Measurements from ENCODE around the gene SCFD2. TPM values are rescaled to one million over a fixed set of nuclear protein-coding genes. Genes with fewer than 3 reads are reported as not detected.

The SCFD2 gene
- total RNA-seq, 2 experiments from 2014 or later: 23.0 to 24.5 TPM

DNA sequence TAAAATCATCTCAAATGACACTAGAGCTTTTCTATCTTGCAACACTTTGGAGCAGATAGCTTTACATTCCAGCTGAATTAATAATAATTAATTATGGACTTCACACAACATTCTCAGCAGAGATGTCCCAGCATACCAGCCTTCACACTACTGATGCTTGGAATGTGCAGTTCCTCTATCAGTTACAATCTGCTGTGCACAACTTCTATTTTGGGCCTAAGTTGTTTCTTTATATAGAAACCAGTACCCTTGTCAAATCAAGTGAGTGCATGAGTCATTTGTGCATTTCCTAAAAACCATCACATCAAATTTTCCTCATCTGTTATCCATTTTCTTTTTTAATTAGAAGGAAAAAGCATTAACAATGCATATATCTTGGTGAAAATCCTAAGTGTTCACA, 512.5 kb downstream of the SCFD2 start:
- POLR2A ChIA-PET: no interaction called here
- Mint-ChIP-seq H3K9me3 (peaks cover 12% of the 10 kb centered on the region), H3K27ac (no peak overlapping the region), H3K36me3 (ENCODE audit: low read depth) (no peaks in the 10 kb centered on the region), H3K27me3 (no peaks in the 10 kb centered on the region), H3K4me3 (no peak overlapping the region), H3K4me1 (peaks cover 11% of the 10 kb centered on the region)
- no peak for DNase-seq
- CTCF ChIA-PET: interaction anchor here (0.6 to 1.4 kb wide), 3 partner anchors 11 to 98 kb away, joined by 3 to 4 read pairs (median 3); no protein-coding TSS in a partner anchor

DNA sequence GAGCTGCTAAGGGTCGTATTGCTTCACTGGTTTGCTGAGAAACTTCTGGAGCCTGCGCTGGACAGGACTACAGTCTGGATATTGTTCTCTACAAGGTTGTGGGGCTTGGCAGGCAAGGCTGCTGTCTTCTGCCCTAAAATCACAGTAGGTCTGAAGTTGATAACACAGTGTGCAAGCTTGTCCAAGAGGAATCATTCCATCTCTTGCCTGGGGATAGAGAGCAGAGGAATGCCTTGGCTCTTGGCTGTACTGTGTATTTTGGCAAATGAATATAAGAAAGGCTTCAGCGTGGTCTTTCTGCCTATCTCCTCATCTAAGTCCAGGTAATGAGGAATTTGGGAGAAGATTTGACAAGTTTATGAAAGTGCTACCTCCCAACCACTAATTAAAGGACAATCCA, 513.1 kb downstream of the SCFD2 start:
- POLR2A ChIA-PET: no interaction called here
- Mint-ChIP-seq H3K27ac (no peak overlapping the region), H3K4me1 (peaks cover 13% of the 10 kb centered on the region), H3K27me3 (no peaks in the 10 kb centered on the region), H3K9me3 (peaks cover 6% of the 10 kb centered on the region), H3K36me3 (ENCODE audit: low read depth) (no peaks in the 10 kb centered on the region), H3K4me3 (no peak overlapping the region)
- CTCF ChIA-PET: interaction anchor here (0.6 to 1.4 kb wide), 4 partner anchors 10 to 98 kb away, joined by 3 to 4 read pairs (median 3); no protein-coding TSS in a partner anchor
- no peak for DNase-seq

DNA sequence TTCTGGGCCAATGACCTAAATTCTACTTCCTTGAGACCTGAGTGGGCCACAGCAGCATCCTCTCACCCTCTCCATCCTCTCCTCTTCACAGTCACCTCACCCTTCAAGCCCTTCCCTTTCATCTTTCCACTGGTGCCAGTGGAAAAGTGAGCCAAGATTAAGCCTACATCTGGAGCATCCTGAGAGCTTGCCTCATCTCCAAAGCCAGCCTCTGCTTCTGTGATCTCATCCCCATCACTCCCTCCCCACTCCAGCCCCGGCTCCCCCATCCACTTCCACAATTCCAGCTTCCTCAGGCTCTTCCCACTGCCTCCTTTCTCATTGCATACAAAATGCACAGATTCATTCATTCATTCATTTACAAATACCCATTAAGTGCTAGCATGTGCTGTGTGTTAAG, 513.8 kb downstream of the SCFD2 start:
- DNase-seq: no peak
- Mint-ChIP-seq H3K27ac (no peak overlapping the region), H3K27me3 (no peaks in the 10 kb centered on the region), H3K4me1 (peaks cover 10% of the 10 kb centered on the region), H3K9me3 (peaks cover under 1% of the 10 kb centered on the region), H3K4me3 (no peak overlapping the region), H3K36me3 (ENCODE audit: low read depth) (no peaks in the 10 kb centered on the region)
- CTCF ChIA-PET: interaction anchor here (1.4 kb wide), 1 partner anchor 56 kb away, joined by 3 read pairs; no protein-coding TSS in a partner anchor
- POLR2A ChIA-PET: no interaction called here

DNA sequence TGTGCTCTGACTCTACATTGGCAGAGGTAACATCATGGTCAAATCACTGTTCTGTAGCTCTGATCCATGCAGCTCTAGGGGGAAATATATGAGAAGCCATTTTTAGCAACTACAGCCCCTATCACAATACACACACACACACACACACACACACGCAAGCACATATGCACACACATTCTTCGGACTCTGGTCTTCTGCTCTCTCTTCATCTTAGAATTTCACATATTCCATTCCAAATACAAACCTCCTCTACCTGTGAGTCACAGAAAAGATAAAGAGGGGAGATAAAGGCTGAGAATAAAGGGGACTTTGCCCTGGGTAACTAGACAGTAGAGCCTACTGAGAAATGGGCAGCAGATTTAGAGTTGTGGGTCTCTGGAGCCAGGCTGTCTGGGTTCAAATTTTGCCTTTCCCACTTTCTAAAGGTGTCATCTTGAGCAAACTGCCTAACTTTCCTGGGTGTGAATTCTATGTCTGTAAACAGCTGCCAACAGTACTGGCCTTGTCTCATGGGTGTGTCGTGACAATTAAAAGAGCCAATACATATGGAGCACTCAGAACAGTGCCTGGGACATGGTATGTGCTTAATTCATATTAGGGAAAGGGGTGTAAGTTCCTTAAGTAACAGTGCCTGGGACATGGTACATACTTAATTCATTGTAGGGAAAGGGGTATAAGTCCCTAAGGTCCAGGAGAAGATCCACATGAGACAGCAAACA, 515.3 kb downstream of the SCFD2 start:
- ChIA-PET POLR2A (no interaction called here), CTCF (no interaction called here)
- no peak for DNase-seq
- Mint-ChIP-seq H3K9me3 (no peaks in the 10 kb centered on the region), H3K4me3 (no peak overlapping the region), H3K27ac (no peak overlapping the region), H3K36me3 (ENCODE audit: low read depth) (no peaks in the 10 kb centered on the region), H3K4me1 (peaks cover 1% of the 10 kb centered on the region), H3K27me3 (no peaks in the 10 kb centered on the region)

DNA sequence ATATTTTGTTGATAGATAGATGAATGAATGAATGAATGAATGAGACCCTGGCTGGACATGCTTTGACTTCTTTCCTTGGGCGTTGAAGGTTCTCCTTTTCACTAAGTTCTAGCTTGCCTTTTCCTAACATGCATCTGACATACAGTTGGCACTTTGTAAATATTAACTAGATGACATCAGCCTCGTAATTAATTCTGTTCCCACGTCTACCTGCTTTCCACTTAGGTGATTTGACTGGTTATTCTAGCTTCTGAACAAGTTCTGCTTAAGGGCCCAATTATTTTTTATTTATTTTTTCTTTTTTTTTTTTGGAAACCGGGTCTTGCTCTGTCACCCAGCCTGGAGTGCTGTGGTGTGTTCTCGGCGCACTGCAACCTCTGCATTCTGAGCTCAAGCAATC, 517.6 kb downstream of the SCFD2 start:
- no peak overlapping the region for H3K4me3 Mint-ChIP-seq
- DNase-seq: no peak
- ChIA-PET POLR2A (no interaction called here), CTCF (interaction anchor here (0.6 to 1.8 kb wide), 4 partner anchors 9 to 481 kb away, joined by 3 to 4 read pairs (median 4); no protein-coding TSS in a partner anchor)
- H3K4me1 Mint-ChIP-seq: peaks cover 3% of the 10 kb centered on the region
- H3K27ac Mint-ChIP-seq: no peak overlapping the region
- no peaks in the 10 kb centered on the region for H3K36me3 Mint-ChIP-seq (ENCODE audit: low read depth)
- H3K9me3 Mint-ChIP-seq: no peaks in the 10 kb centered on the region
- no peaks in the 10 kb centered on the region for H3K27me3 Mint-ChIP-seq

DNA sequence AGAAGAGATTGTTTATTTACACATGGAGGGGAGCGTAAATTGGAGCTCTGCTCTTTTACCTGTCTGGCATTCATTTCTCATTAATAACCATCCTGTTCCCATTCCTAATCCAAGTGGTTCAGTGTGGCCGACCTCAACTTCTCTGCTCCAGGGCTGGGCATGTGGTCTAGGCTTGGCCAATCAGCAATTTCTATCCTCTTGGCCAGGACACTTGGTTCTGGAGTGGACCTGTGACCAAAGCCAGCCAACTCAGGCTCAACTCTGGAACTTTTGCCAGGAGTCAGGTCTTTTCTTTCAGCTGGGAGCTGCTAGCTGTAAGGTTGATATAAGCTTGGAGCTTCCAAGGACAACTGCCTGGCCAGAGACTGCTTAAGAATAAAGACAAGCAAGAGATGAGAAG, 519.4 kb downstream of the SCFD2 start:
- no peak for DNase-seq
- Mint-ChIP-seq H3K4me3 (no peak overlapping the region), H3K9me3 (no peaks in the 10 kb centered on the region), H3K4me1 (peaks cover 3% of the 10 kb centered on the region), H3K27me3 (no peaks in the 10 kb centered on the region), H3K36me3 (ENCODE audit: low read depth) (no peaks in the 10 kb centered on the region), H3K27ac (no peak overlapping the region)
- CTCF ChIA-PET: no interaction called here
- POLR2A ChIA-PET: no interaction called here

DNA sequence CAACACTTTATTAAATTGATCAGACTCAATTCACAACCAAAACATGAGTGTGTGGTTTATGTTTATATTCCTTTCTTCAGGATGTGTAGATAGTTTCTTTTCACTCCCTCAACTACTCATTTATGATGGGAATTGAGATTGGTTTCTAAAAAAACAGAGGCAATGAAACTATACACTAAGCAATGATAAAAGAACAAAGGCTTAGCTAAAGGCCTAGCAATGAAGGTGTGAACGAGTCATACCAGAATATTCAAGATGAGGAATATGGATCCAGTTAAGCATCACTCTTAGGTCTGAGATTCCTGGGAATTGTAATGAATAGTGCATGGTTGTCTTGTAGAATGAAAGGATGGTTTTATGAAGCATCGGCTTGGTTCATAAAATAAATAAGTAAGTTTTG, 521.3 kb downstream of the SCFD2 start:
- Mint-ChIP-seq H3K36me3 (ENCODE audit: low read depth) (no peaks in the 10 kb centered on the region), H3K4me1 (peaks cover 3% of the 10 kb centered on the region), H3K27ac (no peak overlapping the region), H3K9me3 (no peaks in the 10 kb centered on the region), H3K27me3 (no peaks in the 10 kb centered on the region), H3K4me3 (no peak overlapping the region)
- ChIA-PET POLR2A (no interaction called here), CTCF (interaction anchor here (1.0 to 1.2 kb wide), 2 partner anchors 16 to 21 kb away, joined by 3 read pairs; no protein-coding TSS in a partner anchor)
- DNase-seq: no peak

DNA sequence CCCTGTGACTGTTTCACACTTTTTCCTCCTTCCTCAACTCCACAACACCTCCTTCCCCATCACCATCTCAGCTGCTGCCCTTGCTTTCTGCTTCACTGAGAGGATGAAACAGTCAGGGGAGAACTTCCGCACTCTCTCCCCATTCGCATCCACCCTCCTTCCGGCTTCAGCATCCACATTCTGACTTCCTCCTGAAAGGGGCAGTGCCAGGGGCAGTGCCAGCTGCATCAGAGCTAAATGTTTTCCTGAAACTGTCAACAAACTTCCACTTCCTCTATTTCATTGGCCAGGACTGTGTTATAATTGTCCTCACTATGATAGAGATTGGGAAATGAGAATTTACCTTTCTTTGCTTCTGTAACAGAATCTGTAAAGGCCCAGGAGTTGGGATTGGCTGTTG, 521.9 kb downstream of the SCFD2 start:
- Mint-ChIP-seq H3K4me3 (no peak overlapping the region), H3K9me3 (no peaks in the 10 kb centered on the region), H3K4me1 (peaks cover 3% of the 10 kb centered on the region), H3K36me3 (ENCODE audit: low read depth) (no peaks in the 10 kb centered on the region), H3K27me3 (no peaks in the 10 kb centered on the region), H3K27ac (no peak overlapping the region)
- POLR2A ChIA-PET: no interaction called here
- DNase-seq: no peak
- CTCF ChIA-PET: no interaction called here

DNA sequence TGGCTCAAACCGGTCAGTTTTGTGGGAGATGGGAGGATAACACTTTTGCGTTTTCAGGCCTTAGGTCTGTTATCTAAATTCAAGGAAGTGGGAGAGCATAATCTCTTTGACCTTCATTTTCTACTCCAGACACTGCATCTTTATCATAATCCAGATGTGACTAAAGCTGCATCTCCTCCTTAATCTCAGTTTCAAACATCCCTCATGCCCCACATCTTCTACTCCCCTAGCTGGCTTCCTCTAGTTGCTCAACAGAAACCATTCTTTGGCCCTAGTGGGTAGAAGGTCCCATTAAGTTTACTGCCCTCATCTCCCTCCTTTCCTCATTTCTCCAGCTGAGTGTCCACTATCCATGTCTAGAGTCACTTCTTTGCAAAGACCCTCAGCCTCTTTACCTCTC, 522.5 kb downstream of the SCFD2 start:
- Mint-ChIP-seq H3K27ac (no peak overlapping the region), H3K4me1 (peaks cover 3% of the 10 kb centered on the region), H3K27me3 (no peaks in the 10 kb centered on the region), H3K36me3 (ENCODE audit: low read depth) (no peaks in the 10 kb centered on the region), H3K9me3 (no peaks in the 10 kb centered on the region), H3K4me3 (no peak overlapping the region)
- ChIA-PET CTCF (interaction anchor here (1.0 to 1.1 kb wide), 2 partner anchors 10 to 20 kb away, joined by 3 to 4 read pairs; no protein-coding TSS in a partner anchor), POLR2A (no interaction called here)
- DNase-seq: no peak

DNA sequence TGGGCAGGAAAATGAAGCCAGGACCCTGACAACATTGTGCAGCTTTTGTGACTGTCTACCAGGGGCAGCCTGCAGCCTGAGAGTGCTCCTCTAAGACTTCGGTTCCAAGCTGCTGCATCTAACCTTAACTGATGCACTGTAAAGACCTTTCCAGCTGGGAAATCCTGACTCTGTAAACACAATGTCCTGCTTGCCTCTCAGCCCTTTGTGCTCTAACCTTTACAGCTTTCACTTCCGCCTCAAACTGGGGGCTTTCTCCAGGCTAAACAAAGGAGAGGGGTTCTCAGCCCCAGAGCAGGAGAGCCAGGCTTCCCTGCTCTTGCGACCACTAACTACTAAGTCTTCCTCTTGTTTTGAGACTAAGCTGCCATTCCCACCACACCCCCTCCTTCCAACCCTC, 523.1 kb downstream of the SCFD2 start:
- DNase-seq: no peak
- Mint-ChIP-seq H3K27me3 (no peaks in the 10 kb centered on the region), H3K4me3 (no peak overlapping the region), H3K36me3 (ENCODE audit: low read depth) (no peaks in the 10 kb centered on the region), H3K4me1 (peaks cover 1% of the 10 kb centered on the region), H3K9me3 (no peaks in the 10 kb centered on the region), H3K27ac (no peak overlapping the region)
- ChIA-PET POLR2A (no interaction called here), CTCF (interaction anchor here (1.0 to 1.5 kb wide), 3 partner anchors 11 to 19 kb away, joined by 3 to 4 read pairs (median 4); no protein-coding TSS in a partner anchor)

DNA sequence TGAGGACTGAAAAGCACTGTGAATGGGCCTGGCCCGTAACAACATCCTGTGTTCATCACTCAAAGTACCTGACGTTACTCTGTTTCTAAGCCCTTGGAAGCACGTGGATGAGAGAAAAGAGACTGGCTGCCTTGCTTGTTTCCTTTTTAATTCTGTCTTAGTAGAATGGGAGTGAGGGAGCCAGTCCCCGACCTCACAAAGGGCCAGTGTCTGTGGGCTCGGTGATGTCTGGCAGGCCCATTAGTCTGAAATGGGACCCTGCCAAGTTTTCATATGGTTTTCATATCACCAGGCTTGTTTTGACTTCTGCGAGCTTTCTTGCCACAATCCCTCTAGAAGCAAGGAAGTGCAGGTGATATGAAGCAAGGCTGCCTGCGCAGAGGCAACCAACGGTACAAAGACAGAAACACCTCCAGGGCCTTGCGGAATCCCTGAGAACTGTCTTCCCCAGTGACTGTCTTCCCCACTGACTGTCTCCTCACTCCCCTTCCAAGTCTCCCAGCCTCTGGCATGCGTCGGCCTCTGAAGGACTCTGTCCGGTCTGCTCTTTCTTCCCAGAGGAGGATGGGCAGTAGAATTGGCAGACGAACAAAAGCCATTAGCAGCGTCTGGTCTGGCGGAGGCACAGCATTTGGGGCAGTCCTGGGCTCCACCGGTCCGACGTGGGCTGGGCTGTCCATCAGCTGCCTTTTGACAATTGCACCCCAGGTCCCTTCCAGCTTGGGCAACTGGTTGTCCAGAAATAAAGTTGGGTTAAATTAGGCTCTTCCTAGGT, 524.0 kb downstream of the SCFD2 start:
- Mint-ChIP-seq H3K36me3 (ENCODE audit: low read depth) (no peaks in the 10 kb centered on the region), H3K4me1 (peaks cover 1% of the 10 kb centered on the region), H3K9me3 (no peaks in the 10 kb centered on the region), H3K4me3 (no peak overlapping the region), H3K27ac (no peak overlapping the region), H3K27me3 (no peaks in the 10 kb centered on the region)
- ChIA-PET POLR2A (no interaction called here), CTCF (interaction anchor here (1.0 to 1.5 kb wide), 2 partner anchors 11 to 13 kb away, joined by 4 read pairs; no protein-coding TSS in a partner anchor)
- no peak for DNase-seq

DNA sequence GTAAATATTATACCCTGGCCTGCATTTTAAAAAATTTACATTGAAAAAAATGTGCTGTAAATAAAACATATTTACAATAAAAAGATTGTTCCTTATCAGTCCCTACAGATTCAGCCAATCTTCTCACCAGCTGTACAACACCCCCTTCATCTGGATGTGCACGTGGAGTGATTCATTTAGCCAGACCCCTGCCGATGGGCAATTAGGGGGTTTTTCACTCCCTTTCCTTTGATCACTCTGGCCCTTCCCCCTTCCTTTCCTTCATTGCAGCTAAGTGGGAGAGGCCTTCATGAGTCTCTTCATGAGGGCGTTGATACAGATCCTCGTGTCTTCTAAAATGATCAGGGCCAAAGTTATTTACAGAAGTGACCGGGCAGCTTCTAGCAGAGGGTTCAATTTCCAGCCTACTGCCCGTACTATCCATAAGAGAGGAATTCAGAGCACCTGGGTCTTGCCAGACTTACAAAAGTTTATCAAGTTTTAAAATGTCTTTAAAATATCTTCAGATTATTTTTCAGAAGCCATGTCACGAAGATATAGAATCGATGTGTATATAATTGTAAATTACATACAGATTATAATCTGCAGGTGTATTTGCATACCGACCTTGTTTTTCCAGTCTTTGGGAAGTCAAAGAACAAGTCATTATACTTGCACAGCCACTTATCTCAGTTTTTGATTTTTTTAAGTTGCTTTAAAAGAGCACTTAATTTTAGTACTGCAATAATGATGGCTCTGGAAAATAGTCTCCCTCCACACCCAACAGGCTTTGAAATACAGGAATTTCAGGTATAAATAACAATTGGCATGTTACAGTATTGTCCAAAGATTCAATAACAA, 525.1 kb downstream of the SCFD2 start:
- POLR2A ChIA-PET: no interaction called here
- CTCF ChIA-PET: interaction anchor here (1.1 kb wide), 1 partner anchor 18 kb away, joined by 3 read pairs; no protein-coding TSS in a partner anchor
- Mint-ChIP-seq H3K27ac (no peak overlapping the region), H3K36me3 (ENCODE audit: low read depth) (no peaks in the 10 kb centered on the region), H3K9me3 (no peaks in the 10 kb centered on the region), H3K27me3 (no peaks in the 10 kb centered on the region), H3K4me3 (no peak overlapping the region), H3K4me1 (peaks cover 1% of the 10 kb centered on the region)
- DNase-seq: no peak
